ENCODE data around the gene CDK14. TPM values are rescaled to one million over a fixed set of nuclear protein-coding genes. Genes with fewer than 3 reads are reported as not detected.
A peak's percentile ranks its signal among the peaks of the same experiment; 100 is the strongest.

The CDK14 gene
- total and polyA plus RNA-seq, 8 donors: 0.58 to 43.9 (median 12.2) TPM

DNA sequence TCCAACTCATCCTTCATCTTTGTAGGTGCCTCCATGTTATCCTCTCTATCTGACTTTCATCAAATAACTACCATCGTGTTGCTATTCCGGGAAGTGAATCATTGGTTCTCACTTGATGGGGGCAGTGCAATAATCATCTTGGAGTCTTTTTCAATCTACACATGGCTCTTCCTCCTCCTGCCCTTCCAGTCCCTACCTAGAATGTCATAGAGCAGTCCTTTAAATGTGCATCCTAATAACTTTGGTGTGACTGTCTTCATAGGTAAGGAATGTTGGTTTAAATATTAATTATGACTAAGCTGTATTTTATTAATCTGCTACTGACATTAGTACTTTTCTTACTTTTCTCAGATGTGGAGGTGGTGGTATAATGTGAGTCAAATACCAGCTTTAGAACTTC is 8.4 kb upstream of the CDK14 start:
- intact Hi-C loops (cut with DNase I; ENCODE audit: low total_unique reads): no loop called here
- no peaks in the 10 kb centered on the region for H3K4me1 ChIP-seq
- 90 to 96% (median 93%) methylated on average over 2 of the region's 2 CpGs for WGBS, 5 donors
- DNase-seq: no peak
- no peak overlapping the region for H3K27ac ChIP-seq
- no peak for TF ChIP-seq POLR2A (IDR thresholded peaks at IDR 0.05)
- TF ChIP-seq, protein P1, sequence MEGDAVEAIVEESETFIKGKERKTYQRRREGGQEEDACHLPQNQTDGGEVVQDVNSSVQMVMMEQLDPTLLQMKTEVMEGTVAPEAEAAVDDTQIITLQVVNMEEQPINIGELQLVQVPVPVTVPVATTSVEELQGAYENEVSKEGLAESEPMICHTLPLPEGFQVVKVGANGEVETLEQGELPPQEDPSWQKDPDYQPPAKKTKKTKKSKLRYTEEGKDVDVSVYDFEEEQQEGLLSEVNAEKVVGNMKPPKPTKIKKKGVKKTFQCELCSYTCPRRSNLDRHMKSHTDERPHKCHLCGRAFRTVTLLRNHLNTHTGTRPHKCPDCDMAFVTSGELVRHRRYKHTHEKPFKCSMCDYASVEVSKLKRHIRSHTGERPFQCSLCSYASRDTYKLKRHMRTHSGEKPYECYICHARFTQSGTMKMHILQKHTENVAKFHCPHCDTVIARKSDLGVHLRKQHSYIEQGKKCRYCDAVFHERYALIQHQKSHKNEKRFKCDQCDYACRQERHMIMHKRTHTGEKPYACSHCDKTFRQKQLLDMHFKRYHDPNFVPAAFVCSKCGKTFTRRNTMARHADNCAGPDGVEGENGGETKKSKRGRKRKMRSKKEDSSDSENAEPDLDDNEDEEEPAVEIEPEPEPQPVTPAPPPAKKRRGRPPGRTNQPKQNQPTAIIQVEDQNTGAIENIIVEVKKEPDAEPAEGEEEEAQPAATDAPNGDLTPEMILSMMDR (IDR thresholded peaks at IDR 0.05): no peak
- TF ChIP-seq EP300 (IDR thresholded peaks at IDR 0.05): no peak
- TF ChIP-seq POLR2AphosphoS5 (IDR thresholded peaks at IDR 0.05): no peak
- H3K36me3 ChIP-seq: no peaks in the 10 kb centered on the region
- no peak overlapping the region for H3K4me3 ChIP-seq
- H3K9me3 ChIP-seq: no peaks in the 10 kb centered on the region
- H3K27me3 ChIP-seq: no peaks in the 10 kb centered on the region

DNA sequence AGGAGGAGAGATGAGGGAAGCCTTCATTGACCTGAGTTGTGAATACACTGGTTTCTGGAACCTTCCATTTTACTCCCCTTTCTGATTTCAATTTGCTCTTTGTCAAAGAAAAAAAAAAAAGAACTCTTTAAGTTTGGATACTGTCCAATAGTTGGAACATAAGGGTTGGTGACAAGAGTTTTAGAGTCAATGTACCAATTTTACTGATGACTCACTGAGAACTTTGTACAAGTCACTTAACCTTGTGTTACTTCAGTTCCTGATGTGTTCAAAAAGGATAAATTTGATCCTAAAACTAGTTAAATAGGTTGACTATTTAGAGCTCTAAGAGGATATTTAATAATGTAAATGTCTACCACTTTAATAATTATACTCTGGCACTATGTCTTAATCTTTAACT is 4.1 kb upstream of the CDK14 start:
- Histone ChIP-seq H3K27me3 (no peaks in the 10 kb centered on the region), H3K36me3 (no peaks in the 10 kb centered on the region), H3K9me3 (no peaks in the 10 kb centered on the region), H3K4me3 (no peak overlapping the region), H3K27ac (no peak overlapping the region), H3K4me1 (peaks cover 0 to 16% (median 8%) of the 10 kb centered on the region in 4 donors)
- no peak for TF ChIP-seq EP300 (IDR thresholded peaks at IDR 0.05)
- TF ChIP-seq, protein P1 (IDR thresholded peaks at IDR 0.05): no peak
- no peak for TF ChIP-seq POLR2AphosphoS5 (IDR thresholded peaks at IDR 0.05)
- no peak for TF ChIP-seq POLR2A (IDR thresholded peaks at IDR 0.05)
- no peak for DNase-seq
- intact Hi-C loops (cut with DNase I; ENCODE audit: low total_unique reads): no loop called here

DNA sequence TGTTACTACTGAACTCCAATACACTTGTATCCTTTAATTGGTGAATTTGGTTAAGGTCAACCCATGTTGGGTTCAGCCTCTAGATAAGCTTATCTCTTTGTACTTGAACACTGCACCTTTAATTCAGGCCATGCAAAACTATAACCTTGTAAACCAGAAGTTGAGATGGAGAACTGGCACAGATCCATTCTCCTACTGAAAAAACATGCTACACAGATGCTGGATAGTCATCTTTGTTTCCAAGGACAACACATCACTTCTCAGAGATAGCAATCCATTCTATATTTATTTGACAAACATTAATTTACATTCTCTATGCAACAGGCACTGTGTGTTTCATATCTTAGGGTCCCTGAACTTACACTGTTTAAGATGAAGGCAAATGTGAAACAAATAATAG is 2.9 kb upstream of the CDK14 start:
- H3K27ac ChIP-seq: no peak overlapping the region
- no peak for DNase-seq
- H3K36me3 ChIP-seq: no peaks in the 10 kb centered on the region
- H3K9me3 ChIP-seq: no peaks in the 10 kb centered on the region
- no peaks in the 10 kb centered on the region for H3K27me3 ChIP-seq
- TF ChIP-seq, protein P1 (IDR thresholded peaks at IDR 0.05): no peak
- TF ChIP-seq POLR2A (IDR thresholded peaks at IDR 0.05) (no peak), POLR2AphosphoS5 (IDR thresholded peaks at IDR 0.05) (no peak), EP300 (IDR thresholded peaks at IDR 0.05) (no peak)
- H3K4me1 ChIP-seq: peaks cover 0 to 28% (median 18%) of the 10 kb centered on the region in 4 donors
- intact Hi-C loops (cut with DNase I; ENCODE audit: low total_unique reads): no loop called here
- H3K4me3 ChIP-seq: no peak overlapping the region

DNA sequence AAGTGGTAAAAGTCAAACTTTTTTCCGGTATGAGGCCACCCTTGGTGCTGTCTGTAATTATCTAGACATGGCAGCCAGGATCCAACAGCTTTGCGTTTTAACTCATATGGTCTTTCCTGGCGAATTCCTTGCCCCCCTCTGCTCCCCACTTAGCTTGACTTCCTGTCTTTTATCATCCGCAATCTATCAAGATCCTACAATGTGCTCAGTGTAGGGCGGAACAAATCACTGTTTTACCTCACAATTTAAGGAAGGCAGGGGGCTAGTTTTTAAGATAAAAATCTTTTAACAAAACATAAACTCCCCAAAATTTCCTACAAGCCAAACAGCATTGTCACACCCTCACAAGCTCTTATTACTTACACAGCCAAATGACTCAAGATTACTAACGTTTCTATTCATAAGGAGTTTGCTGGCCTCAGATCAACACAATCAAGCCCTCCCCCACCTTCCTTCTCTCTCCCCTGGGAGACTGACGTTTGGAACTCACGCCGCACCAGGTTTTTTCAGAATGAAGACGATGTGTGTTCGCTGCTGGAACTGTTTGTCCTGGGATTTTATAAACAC is 1.3 kb upstream of the CDK14 start:
- H3K27me3 ChIP-seq: no peaks in the 10 kb centered on the region
- no peaks in the 10 kb centered on the region for H3K36me3 ChIP-seq
- WGBS, 5 donors: 28 to 40% (median 34%) methylated on average over 11 of the region's 11 CpGs
- DNase-seq: peak in 1 of 2 donors; percentile 68
- H3K27ac ChIP-seq: peak overlapping the region in 3 of 5 donors; percentile 82 to 92 (median 88)
- peaks cover 0 to 34% (median 20%) of the 10 kb centered on the region in 4 donors for H3K4me1 ChIP-seq
- TF ChIP-seq, protein P1 (IDR thresholded peaks at IDR 0.05): no peak
- peak in 1 of 3 donors; percentile 15 for TF ChIP-seq POLR2AphosphoS5 (IDR thresholded peaks at IDR 0.05)
- no peak for TF ChIP-seq POLR2A (IDR thresholded peaks at IDR 0.05)
- no peak for TF ChIP-seq EP300 (IDR thresholded peaks at IDR 0.05)
- H3K9me3 ChIP-seq: no peaks in the 10 kb centered on the region
- peak overlapping the region in 3 of 4 donors; percentile 79 to 94 (median 81) for H3K4me3 ChIP-seq
- intact Hi-C loops (cut with DNase I; ENCODE audit: low total_unique reads): no loop called here

Data from stomach (tissue), 9 donors.